GM12878 (cell line): ENCODE data around the gene TOX4. TPM values are rescaled to one million over a fixed set of nuclear protein-coding genes. Genes with fewer than 3 reads are reported as not detected.

Experiments used
- ATAC-seq: fragments of 200-7000 bp; cut with Tn5 transposase; 3 replicates; pipeline ENCODE4 v1.9.1; 2020; ENCODE audit warnings: mild to moderate bottlenecking, moderate library complexity
- BruUV-seq: library from RNA; stranded (reverse); fragments of 400-500 nt; replicated peaks from 2 replicates; lab custom pipeline; 2021; lab: Mats Ljungman, UMichigan
- CTCF ChIA-PET: fragments of 300-600 bp; sonication (Branson Sonifier 250); formaldehyde crosslinking; extraction: SDS; loops from one replicate; lab custom pipeline; 2021; ENCODE audit warnings: inconsistent platforms; lab: Yijun Ruan, JAX
- POLR2A ChIA-PET: fragments of 350-600 bp; formaldehyde crosslinking; extraction: SDS; loops from one replicate; lab custom pipeline; 2021; ENCODE audit warnings: inconsistent platforms; lab: Charles Lee
- RAD21 ChIA-PET: fragments of 300-600 bp; sonication (Branson Sonifier 250); formaldehyde crosslinking; loops from one replicate; lab custom pipeline; 2023; ENCODE audit warnings: antibody characterized with exemption; ENCODE audit not compliant: unreplicated experiment; lab: Charles Lee
- SMC1A ChIA-PET: fragments of 300-600 bp; sonication (Branson Sonifier 250); formaldehyde crosslinking; loops from one replicate; lab custom pipeline; 2023; ENCODE audit not compliant: unreplicated experiment, uncharacterized antibody; lab: Charles Lee
- DNase-seq: peaks from one replicate; pipeline ENCODE4 v3.0.0-alpha.2; 2011; ENCODE audit warnings: low read depth, low spot score
- FAIRE-seq: peaks from 3 replicates; lab custom pipeline; 2011; peaks lifted over from hg19 to GRCh38; lab: Jason Lieb, UNC
- H2AFZ ChIP-seq: 2 replicates; pipeline ENCODE4 v1.6.0; 2011; ENCODE audit warnings: low read depth, low read length, control low read depth; ENCODE audit not compliant: control insufficient read depth
- H3K27ac ChIP-seq: 2 replicates; pipeline ENCODE4 v1.5.1; 2011; ENCODE audit warnings: control low read depth; ENCODE audit not compliant: control insufficient read depth, insufficient read depth
- H3K27me3 ChIP-seq, 2 experiments: replicated peaks in 1 of 2; 2 replicates each; pipeline versions ENCODE4 v1.6.0 to v1.6.1; 2011; ENCODE audit warnings: low read length in 1 of 2; ENCODE audit not compliant: control insufficient read depth in 2 of 2, insufficient read depth in 2 of 2
- H3K36me3 ChIP-seq, 2 experiments: 2 replicates each; pipeline ENCODE4 v1.5.1; 2011; ENCODE audit warnings: low read length in 1 of 2; ENCODE audit not compliant: control insufficient read depth in 2 of 2, insufficient read depth in 2 of 2
- H3K4me1 ChIP-seq: 2 replicates; pipeline ENCODE4 v1.6.1; 2011; ENCODE audit warnings: mild to moderate bottlenecking, low read length, moderate library complexity, mixed read lengths; ENCODE audit not compliant: control insufficient read depth, insufficient read depth
- H3K4me2 ChIP-seq: 2 replicates; pipeline ENCODE4 v1.6.0; 2011; ENCODE audit warnings: control low read depth; ENCODE audit not compliant: control insufficient read depth, insufficient read depth
- H3K4me3 ChIP-seq: fragments of 200-600 bp; sonication (generic); 2 replicates; pipeline ENCODE4 v1.5.1; 2016
- H3K79me2 ChIP-seq: 2 replicates; pipeline ENCODE4 v1.6.0; 2011; ENCODE audit warnings: low read length; ENCODE audit not compliant: control insufficient read depth, insufficient read depth
- H3K9ac ChIP-seq: 2 replicates; pipeline ENCODE4 v1.8.0; 2011; ENCODE audit warnings: low read length, control low read depth, mixed read lengths; ENCODE audit not compliant: control insufficient read depth, insufficient read depth
- H3K9me3 ChIP-seq: replicated peaks from 3 replicates; pipeline ENCODE4 v1.5.1; 2011; ENCODE audit warnings: mild to moderate bottlenecking, low read length; ENCODE audit not compliant: control insufficient read depth, insufficient read depth
- H4K20me1 ChIP-seq: 2 replicates; pipeline ENCODE4 v1.6.0; 2011; ENCODE audit not compliant: control insufficient read depth, insufficient read depth
- ATF2 ChIP-seq: IDR thresholded peaks from 2 replicates; pipeline ENCODE4 v1.6.1; 2012; ENCODE audit warnings: low read length, inconsistent platforms
- BCLAF1 ChIP-seq: fragments of 450-650 bp; IDR thresholded peaks from 2 replicates; pipeline ENCODE4 v1.6.1; 2017; ENCODE audit warnings: antibody characterized with exemption, mild to moderate bottlenecking, moderate library complexity
- CBX5 ChIP-seq: sonication (generic); IDR thresholded peaks from 2 replicates; pipeline ENCODE4 v1.6.1; 2016; ENCODE audit warnings: low read depth, moderate library complexity, mild to moderate bottlenecking, inconsistent platforms
- HCFC1 ChIP-seq: fragments of 150-350 bp; IDR thresholded peaks from 2 replicates; pipeline ENCODE4 v1.6.1; 2014; ENCODE audit warnings: low read length
- HSF1 ChIP-seq: fragments of 150-350 bp; IDR thresholded peaks from 2 replicates; pipeline ENCODE4 v1.6.1; 2014; ENCODE audit warnings: mild to moderate bottlenecking, low read depth, low read length
- KDM1A ChIP-seq: fragments of 200-600 bp; sonication (generic); IDR thresholded peaks from 2 replicates; pipeline ENCODE4 v1.6.1; 2016; ENCODE audit warnings: borderline replicate concordance
- NRF1 ChIP-seq: conservative IDR thresholded peaks from 2 replicates; pipeline ENCODE4 v1.6.1; 2011; ENCODE audit warnings: mild to moderate bottlenecking, low read depth, low read length, improper control_type of control experiment
- PKNOX1 ChIP-seq: fragments of 450-650 bp; IDR thresholded peaks from 2 replicates; pipeline ENCODE4 v1.6.1; 2016; ENCODE audit warnings: mild to moderate bottlenecking
- PRDM15 ChIP-seq: fragments of 450-650 bp; formaldehyde crosslinking; IDR thresholded peaks from 2 replicates; pipeline ENCODE4 v1.4.0; 2020; ENCODE audit warnings: mild to moderate bottlenecking, moderate library complexity
- SREBF1 ChIP-seq: IDR thresholded peaks from 2 replicates; pipeline ENCODE4 v1.6.1; 2012; ENCODE audit warnings: mild to moderate bottlenecking, low read length
- WGBS: methylation state at CpG from one replicate; pipeline ENCODE4 v1.1.6; 2016; ENCODE audit warnings: low lambda C conversion rate; ENCODE audit not compliant: insufficient replicate concordance, insufficient coverage; ENCODE audit errors: missing lambda C conversion rate; 5-methylcytosine and 5-hydroxymethylcytosine counted together
- in situ Hi-C: fragments of 300-500 bp; cut with MboI; formaldehyde crosslinking; loops from 9 replicates; pipeline ENCODE4 v1.14.3; 2018; ENCODE audit warnings: mixed read lengths
- intact Hi-C: fragments of 100-400 bp; cut with micrococcal nuclease; formaldehyde crosslinking; loops from one replicate; pipeline ENCODE4 v1.14.2; 2022; ENCODE audit not compliant: unreplicated experiment
- polyA plus RNA-seq, 11 experiments: library from polyadenylated mRNA; depleted of rRNA in 4 of 11; unstranded in 6 of 11; stranded (reverse) in 5 of 11; fragments of >200 nt; fragmentation: Nextera tagmentation in 4 of 11; fragmentation: Illumina TruSeq in 1 of 11; extraction: Ambion mirVana in 4 of 11; extraction: Trizol in 1 of 11; gene quantifications; 1 replicate in 1 of 11; 2 replicates in 10 of 11; pipeline versions ENCODE4 v1.2.1 to v1.2.3, GENCODE V29; 2011 to 2016; ENCODE audit warnings: inconsistent platforms in 2 of 11, missing spikeins in 2 of 11, low read depth in 1 of 11
- total RNA-seq, 4 experiments: library from RNA; depleted of rRNA in 3 of 4; stranded (reverse); fragments of >200 nt in 3 of 4; fragmentation: Illumina TruSeq in 1 of 4; extraction: Trizol in 1 of 4; gene quantifications; 2 replicates each; pipeline versions ENCODE4 v1.2.1 to v1.2.3, GENCODE V29; 2013 to 2021

Gene TOX4
- total and polyA plus RNA-seq, 10 of the 15 experiments (the other 5 are each of a cell fraction or from before 2014, with no cell fraction given), result 18.4 to 113 (median 55.2) TPM

- Histone ChIP-seq H3K4me2 (no peak overlapping the region), H3K4me1 (peaks cover 12% of the 10 kb centered on the region), H3K9me3 (no peaks in the 10 kb centered on the region), H3K27me3 (no peaks in the 10 kb centered on the region; a peak in 1 of 4 replicates), H3K36me3 (no peaks in the 10 kb centered on the region), H3K79me2 (no peaks in the 10 kb centered on the region), H2AFZ (no peak overlapping the region), H4K20me1 (no peaks in the 10 kb centered on the region), H3K9ac (no peak overlapping the region), H3K4me3 (no peak overlapping the region), H3K27ac (no peak overlapping the region)
- POLR2A ChIA-PET, result interaction anchor here (0.6 to 1.3 kb wide), 3 partner anchors 13 to 86 kb away, joined by 3 to 5 read pairs (median 4); partner anchors contain the start of gene METTL3
- TF ChIP-seq NRF1 (no peak), PKNOX1 (no peak), BCLAF1 (no peak), SREBF1 (no peak), HSF1 (no peak), HCFC1 (no peak), PRDM15 (CRISPR knock-in tag) (no peak), CBX5 (no peak), ATF2 (no peak), KDM1A (no peak)
- SMC1A ChIA-PET, result interaction anchor here (1.0 to 4.9 kb wide), 4 partner anchors 18 to 48 kb away, joined by 3 to 48 read pairs (median 4); partner anchors contain the start of gene METTL3
- RAD21 ChIA-PET, result interaction anchor here (1.2 kb wide), 1 partner anchor 13 kb away, joined by 3 read pairs; no protein-coding TSS in a partner anchor
- BruUV-seq, result no TSS peak
- 100% methylated on average over 1 of the region's 1 CpG for WGBS
- CTCF ChIA-PET, result interaction anchor here (1.2 to 3.9 kb wide), 4 partner anchors 9 to 30 kb away, joined by 3 to 20 read pairs (median 9); no protein-coding TSS in a partner anchor
- in situ Hi-C loops, result no loop called here
- ATAC-seq (no peak), DNase-seq (no peak), FAIRE-seq (no peak)
- intact Hi-C loops, result no loop called here
Observed at GRCh38 chr14:21529515-21529914, 52.5 kb downstream of the TOX4 start.
